Activated gamma-delta T cell (primary cell): ENCODE data around the gene ERLIN1.

ENCODE experiments used
- DNase-seq: peaks from one replicate; lab custom pipeline; 2025; lab: John Stamatoyannopoulos, UW

The ERLIN1 gene

DNA sequence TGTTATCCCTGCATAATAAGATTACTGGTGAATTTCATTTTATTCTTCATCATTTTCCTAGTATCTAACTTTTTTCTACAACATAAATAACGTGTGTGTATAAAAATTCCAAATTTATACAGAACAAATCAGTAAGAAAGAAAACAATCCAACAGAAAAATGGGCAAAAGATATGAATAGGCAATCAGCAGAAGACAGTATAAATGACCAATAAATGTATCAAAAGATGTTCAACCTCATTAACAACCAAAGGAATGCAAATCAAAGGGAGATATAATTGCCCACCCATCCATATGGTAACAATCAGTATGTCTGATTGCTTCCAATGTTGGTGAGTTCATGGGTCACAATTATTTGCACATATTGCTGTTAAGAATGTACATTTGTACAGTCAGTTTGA is 13.5 kb downstream of the ERLIN1 start:
- no peak for DNase-seq

DNA sequence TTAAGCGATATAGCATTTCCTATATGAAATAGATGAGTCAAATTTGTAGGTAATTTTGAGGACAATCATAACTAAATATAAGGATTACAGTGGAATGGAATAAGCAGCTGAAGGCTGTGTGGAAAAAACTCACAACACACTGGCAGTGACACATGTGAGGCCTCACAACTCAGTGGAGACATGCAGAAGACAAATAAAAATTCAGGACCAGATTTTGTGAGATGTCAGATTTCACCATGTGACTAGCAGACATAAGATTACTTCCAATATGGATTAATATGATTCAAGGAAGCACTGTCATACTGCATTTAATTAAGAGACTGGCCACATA is 17.6 kb downstream of the ERLIN1 start:
- DNase-seq = no peak

DNA sequence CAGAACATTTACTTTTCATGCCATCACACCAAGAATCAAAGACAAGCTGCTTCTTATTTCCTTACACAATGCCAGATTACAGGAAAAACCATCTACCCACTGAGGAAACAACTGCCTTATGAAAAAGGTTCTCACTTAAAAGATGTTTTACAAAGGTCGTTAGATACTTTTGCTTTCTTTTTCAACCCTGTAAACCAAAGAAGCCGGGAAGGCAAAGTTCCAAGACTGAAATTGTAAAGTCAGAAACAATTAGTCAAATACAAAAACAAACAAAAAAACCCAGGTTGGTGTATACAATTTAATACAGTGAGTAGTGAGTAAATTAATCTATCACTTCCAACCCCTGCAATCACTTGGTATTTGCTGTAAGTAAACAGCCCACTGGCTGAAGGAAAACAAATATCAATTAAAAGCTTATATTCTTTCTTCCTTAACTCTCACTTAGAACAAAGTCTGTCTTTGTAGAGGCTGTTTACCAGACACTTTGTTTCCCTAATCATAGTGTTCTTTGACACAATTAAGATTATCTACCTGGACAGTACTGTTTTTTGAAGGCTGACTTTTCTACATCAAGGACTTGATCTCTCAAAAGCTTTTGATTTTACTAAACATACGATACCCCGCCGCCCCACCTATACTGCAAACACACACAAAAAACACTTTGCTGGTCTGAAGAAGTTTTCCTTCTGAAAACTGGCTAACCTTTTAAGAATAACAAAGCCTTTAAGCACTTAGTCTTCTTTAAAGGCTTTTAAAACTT is 18.1 kb downstream of the ERLIN1 start:
- DNase-seq = no peak

DNA sequence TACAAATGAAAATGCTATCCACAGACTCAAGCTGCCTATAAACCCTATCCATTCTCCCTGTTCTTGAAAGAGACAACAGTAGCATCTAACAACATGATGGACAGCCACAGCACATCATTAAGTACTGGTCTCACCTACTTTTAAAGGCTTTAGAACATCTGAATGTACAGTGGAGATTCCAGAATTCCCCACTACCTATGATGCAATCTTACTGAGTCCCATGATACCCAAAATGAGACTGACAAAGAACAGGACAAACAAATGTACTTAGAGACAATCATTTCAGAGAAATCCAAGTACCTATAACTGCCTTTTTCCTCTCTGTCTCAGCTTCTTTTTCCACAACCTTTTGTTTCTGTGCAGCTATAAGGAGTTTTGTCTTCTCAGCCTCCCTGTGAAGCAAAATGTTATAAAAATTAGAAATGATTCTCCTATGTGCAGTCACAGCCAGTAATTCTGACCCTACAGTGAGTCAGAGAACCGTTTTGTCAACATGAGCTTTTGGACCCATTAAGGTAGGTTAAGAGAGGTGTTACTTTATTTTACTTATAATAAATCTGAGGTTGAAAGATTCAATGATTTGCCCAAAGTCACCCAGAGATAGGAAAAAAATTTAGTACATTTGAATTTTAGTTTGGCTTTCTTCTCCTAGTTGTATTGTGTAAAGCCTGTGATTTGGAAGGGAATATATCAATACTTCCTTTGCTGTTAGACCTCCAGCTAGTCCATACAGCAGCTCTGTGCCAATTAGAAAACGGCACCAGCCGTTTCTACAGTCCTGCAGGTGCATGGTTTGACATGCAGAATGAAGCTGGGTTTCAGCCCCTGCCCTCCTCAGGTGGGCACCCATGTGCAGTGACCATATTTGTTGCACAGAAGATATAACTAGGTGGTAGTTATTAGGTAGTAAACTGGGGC is 21.9 kb downstream of the ERLIN1 start:
- DNase-seq = no peak

DNA sequence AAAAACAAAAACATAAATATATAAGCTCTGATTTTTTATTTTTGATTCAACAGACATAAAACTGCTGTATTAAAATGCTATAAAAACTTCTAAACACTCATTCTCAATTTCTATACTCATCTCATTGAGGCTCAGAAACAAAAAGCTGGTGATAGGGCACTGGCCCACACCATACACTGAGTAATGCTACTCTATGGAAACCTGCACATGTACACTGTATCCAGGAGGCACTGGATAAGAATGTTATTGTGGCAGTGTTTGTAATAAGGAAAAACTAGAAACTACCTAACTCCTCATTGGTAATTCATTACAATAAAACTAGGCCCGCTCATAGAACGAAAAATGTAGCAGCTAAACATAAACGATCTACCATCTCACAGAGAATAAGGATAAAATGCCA is 23.1 kb downstream of the ERLIN1 start:
- DNase-seq = no peak

DNA sequence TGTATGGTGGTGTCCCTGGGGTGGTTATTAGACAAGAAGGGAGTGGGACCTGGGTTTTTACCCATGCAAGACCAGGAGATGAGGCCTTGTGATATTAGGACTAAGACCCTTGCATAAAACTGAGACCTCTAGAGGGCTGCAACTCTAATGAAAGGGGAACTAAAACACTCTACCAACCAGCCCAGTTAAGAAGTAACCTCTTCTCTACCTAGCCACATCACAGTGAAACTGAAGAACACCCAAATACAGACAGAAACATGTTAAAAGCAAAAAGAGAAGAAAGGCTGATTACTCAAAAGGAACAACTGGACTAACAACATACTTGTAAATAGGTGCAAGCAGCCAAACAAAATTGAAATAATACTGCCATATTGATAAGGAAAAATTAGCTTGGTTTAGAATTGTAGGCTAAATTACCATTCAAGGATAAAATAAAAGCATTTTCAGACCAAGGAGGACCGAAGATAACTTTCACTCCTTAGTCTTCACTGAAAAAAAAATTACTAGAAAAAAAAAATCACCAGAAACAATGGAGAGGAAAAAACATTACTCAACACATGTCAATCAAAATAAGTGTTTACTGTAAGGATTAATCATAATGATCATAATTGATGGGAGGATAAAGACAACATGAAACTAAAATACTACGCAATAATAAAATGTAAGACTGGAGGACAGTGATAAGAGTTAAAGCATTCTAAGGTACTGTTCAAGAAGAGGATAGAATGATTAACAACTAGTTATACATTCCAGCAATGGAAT is 27.6 kb downstream of the ERLIN1 start:
- no peak for DNase-seq

DNA sequence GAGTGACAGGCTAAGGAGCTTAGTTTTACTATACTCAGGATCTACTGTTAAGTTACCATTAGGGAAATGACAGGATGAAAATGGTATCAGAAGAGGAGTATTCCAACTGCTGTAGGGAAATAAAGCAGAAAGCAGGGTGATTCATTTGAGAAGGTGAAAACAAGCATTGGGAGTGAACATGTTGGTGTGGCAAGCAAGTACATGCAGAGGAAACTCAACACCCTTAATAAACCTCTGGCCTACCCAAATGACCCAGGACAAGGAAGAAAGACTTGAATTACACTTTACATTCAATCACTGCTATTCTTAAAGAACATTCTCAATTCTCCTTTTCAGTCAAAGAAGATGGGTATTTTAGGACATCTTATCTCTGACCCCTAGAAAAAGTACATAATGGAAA is 28.7 kb downstream of the ERLIN1 start:
- DNase-seq = no peak

DNA sequence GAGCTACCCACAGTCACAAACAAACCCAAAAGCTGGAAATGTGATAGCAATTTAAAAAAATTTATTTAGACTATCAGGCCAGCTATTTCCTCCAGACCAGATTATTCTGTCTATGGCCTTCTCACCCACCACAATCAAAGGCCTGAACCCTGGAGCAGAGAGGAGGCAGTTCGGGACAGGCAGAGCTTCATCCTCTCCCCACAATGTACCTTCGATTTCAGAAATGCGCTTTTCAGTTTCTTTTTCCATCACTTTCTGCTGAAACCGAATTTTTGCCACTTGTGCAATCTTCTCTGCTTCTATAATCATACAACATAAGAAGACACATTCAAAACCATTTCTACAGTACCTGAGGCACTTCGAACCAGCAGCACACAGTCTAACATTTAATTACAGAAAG is 29.9 kb downstream of the ERLIN1 start:
- no peak for DNase-seq

DNA sequence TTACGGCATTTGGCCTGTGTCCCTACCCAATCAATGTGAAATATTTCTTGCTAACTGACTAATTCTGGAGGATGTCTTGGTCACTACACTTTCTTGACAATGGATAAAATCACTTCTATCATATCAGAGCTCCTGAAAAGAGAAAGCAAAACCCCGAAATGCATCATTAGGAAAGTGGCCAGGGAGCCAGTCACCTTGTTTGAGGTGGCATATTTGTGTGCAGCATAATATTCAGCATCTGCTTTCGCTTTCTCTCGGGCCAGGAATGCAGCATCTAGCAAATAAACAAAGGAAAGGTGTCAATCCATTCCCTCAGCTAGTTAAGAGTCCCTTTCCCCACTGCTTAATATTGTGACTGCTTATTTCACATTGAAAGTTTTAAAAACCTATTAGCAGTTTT is 31.2 kb downstream of the ERLIN1 start:
- no peak for DNase-seq

DNA sequence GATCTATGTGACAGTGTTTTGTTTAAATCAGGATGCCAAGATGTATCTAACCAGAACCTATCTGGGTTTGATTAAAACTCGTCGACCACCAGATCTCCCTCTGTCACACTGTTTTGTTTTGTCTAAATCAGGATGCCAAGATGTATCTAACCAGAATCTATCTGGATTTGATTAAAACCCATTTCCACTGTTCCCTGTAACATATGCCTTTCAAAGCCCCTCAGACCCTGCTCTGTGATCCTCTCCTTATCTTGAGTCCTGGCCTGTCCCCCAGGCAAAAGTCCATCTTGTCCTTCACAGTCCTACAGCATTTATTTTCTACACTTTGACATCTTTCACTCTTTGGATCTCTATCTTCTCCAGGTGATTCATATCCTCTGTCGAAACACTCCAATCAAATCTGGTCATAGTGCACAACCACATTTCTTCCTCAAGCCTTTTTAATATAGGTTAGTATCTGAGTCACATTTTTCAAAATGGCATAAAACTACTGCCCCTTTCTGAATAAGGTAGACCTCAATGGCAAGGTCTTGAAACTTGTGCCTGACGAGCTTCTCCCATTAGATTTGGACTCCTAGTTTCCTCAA is 32.5 kb downstream of the ERLIN1 start:
- DNase-seq = no peak

DNA sequence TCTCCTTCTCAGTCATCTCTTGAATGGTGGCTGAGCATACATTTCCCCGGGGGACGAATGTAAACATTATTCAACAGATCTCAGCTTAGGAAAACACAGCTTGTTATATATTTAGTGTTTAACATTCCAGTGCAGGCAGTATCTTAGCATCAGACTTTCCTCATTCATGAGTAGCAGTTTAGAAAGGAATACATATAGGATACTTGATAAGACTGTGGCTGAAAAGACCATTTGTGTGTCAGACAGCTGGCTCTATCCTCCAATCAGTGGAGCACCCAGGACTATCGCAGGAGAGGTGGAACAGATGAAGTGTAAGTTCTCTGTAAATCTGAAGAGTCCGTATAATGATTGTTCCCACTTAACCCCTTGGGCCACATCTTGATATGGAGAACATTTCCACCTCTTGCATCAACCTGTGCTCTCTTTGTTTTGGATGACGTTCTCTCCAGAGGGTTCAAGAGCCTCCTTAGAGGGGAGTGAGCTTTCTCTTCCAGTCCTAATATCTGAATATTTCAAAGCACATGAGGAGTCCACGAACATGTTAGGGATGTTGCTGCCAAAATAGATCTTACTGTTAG is 34.0 kb downstream of the ERLIN1 start:
- no peak for DNase-seq

DNA sequence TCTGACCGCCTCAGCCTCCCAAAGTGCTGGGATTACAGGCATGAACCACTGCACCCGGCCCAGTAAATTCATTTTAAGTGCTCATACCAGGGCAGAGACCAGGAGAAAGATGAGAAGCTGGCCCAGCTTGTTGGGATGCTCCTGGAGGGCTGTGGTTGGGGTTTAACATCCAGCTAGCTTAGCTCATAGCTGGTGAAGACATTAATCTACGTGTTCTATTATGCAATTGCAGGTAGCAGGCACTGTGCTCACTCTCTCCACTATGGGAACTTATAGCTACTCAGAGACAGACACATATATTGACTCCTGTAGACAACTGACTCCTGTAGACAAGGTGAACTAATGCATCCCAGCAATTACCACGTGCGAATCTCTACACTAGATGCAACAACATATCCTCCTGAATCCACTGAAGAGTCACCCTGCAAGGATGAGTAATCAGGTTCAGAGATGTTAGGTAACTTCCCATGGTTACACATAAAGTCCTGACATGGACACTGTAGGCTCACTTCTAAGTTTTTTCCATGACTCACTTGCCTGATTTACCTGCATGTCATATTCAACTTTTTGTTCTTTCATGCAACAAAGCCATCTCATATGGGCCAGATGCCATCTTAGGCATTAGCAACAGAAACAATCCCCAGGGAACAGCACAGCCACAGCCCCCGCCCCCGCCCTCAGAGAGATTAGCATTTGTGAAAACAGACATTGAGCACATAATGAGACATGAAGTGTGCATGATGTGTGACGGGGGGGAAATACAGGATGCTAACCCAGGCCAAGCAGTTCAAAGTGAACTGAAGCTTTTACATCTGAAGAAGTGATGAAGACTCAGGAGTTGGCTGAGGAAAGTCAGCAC is 37.2 kb downstream of the ERLIN1 start:
- DNase-seq = no peak

DNA sequence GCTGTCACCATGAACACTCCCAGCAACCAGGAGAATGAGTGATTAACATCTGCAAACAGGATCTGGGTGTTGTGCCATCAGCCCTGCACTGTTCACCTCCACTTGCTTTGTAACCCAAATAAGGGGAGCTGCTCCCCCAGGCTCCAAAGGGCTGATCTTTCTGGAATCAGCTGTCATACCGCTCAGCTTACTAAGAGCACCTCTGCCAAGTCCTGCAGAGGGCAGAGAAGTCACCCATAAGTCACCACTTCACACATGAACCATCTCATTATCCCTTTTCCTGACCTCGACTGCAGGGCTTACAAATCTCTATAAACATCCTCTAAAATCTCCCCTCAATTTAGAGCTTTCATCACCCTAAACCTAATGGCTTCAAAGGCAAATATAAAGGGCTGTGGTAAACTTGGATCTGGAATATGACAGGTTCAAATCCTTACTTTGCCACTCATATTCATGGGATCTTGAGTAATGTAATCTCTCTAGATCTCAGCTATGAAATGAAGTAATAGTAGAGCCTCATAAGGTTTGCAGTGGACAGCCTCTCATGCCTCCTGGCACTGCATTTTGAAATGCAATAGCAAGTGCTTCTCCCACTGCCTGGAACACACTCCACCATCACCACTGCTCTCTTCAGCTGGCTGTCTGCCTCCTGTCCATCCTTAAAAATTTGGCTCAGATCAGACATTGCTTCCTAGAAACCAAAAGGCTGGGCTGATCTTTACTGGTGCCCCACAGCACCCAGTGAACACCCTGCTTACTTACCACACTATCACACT is 38.8 kb downstream of the ERLIN1 start:
- no peak for DNase-seq

DNA sequence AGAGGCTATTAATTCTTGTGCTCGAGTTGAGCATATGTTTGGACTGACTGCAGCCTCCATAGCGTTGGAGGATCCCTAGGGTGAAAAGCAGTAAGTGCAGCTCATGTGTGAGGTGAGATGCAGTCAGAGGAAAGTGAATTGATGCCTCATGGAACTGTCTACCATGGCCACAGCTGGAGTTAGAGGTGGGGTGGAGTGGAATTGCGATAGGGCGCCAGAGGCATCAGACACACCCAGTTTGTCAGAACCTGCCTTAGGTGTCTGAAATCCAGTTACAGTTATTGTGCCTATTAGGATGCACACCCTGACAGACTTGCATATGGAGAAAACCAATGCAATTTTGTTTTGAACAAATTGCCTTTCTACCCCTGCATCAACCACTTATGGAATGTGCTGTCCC is 39.4 kb downstream of the ERLIN1 start:
- DNase-seq = no peak

DNA sequence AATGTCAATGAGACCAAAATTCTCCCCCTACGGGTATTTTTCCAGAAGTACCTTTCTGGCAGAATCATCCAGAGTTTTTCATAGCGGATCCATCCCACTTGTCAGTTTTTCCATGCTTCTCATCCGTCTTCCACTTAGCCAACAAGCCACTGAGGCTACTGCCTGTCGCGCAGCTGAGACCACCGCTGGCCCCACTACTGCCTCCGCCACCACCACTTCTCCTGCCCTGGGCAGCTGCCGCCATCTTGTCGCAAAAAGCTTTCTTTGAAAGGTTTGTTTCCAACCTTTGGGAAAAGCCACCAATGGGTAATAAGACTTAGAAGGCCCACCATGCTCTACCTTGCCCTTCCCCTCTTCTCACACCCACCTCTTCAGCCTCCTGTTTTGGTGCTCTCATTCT is 42.1 kb downstream of the ERLIN1 start:
- no peak for DNase-seq

DNA sequence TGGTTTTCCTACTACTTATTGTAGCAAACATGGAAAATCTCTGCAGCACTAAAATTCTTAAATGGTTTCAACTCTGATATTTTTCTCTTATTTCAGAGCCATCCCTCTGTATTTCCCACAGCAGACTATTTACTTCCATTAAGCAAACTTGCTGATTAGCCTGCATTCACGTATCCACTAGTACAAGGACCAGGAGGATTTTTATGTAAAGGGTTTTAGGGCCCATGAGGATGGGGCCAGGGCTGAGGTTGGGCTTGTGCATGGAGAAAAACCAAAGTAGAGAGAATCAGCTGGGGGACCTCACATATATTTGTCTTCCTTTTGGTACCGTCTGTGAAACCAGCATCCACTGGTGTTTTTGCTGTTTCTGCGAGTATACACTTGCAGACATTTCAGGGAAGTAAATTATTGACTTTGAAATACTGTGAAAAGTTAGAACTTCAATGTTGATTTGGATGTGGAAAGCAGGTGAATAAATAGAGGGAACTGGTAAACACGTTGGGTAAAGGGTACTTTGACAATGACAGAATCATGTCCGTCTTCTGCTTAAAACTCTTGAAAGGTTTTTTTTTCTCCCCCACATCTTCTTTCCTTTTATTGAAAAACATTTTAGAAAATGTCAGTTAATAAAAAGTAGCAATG is 44.3 kb downstream of the ERLIN1 start:
- no peak for DNase-seq

DNA sequence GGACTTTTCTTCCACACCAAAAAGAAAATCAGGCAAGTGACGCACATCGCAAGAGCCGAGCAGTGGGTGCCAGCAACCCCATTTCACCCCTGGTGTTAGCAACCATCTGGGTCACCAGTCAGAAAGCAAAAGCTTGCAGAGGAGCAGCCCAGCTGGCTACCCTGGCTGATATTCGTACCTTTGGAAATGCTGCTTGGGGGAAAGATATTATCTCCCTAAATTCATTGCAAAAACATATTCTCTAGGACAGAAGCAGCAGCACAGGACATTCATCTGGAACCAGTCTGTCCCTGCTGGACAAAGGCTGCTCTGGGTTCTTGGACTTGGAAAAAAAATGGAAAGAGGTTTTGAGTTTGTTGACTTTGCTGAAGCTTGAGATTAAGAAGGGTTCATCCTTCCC is 45.8 kb downstream of the ERLIN1 start:
- DNase-seq = no peak

DNA sequence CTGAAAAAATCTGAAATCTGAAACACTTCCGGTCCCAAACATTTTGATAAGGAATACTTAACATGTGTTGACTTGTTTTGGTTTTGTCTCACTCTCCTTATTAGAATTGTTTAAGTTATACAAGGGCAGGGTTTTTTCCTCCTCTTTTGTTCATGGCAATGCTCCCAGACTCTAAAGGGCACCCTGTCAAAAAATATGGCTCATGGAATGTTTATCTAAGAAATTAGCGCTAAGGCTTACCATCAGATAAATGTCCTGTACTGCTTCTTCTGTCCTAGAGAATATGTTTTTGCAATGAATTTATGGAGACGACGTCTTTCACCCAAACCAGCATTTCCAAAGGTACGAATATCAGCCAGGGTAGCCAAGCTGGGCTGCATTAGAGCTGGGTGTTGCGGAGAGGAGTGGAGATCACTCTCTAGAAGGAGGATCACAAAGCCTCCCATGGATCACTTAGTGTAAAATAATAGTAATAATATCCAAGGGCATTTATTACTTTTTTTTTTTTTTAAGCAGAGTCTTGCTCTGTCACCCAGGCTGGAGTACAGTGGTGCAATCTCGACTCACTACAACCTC is 46.8 kb downstream of the ERLIN1 start:
- DNase-seq = no peak

DNA sequence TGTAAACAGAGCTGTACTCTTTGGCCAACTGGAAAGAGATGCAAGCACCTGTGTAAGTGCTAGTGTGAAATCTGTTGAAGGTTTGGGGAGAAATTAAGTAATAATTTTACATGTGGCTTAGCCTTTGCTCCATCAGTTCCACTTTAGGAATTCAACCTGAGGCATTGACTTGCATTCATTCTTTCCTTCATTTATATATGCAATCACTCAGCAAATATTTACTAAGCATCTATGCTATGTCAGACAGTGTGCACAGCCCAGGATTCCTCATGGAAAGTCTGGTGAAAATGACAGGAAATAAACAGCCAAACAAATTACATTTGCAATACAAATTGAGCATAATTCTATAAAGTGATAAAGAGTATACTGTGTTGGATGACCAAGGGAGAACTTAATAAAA is 50.3 kb downstream of the ERLIN1 start:
- no peak for DNase-seq
